HCT116 (cell line): ENCODE data around the gene THAP11. TPM values are rescaled to one million over a fixed set of nuclear protein-coding genes. Genes with fewer than 3 reads are reported as not detected.

Experiments
- ATAC-seq: fragments of 200-7000 bp; cut with Tn5 transposase; 2 replicates; pipeline ENCODE4 v1.9.1; 2020; ENCODE audit warnings: mild to moderate bottlenecking, moderate library complexity
- BruUV-seq: library from RNA; stranded (reverse); fragments of 400-500 nt; replicated peaks from 2 replicates; lab custom pipeline; 2021; lab: Mats Ljungman, UMichigan
- CTCF ChIA-PET: fragments of 300-600 bp; sonication (Branson Sonifier 250); formaldehyde crosslinking; loops from one replicate; lab custom pipeline; 2021; ENCODE audit warnings: antibody characterized with exemption; lab: Charles Lee
- POLR2A ChIA-PET: fragments of 300-600, 350-600 bp; sonication (Branson Sonifier 250); formaldehyde crosslinking; loops from one replicate; lab custom pipeline; 2021; ENCODE audit warnings: antibody characterized with exemption; lab: Charles Lee
- RAD21 ChIA-PET, 2 experiments: fragments of 300-600 bp; sonication (Branson Sonifier 250); formaldehyde crosslinking; loops; one replicate each; lab custom pipeline; 2023; ENCODE audit warnings: low total read pairs in 2 of 2; ENCODE audit not compliant: uncharacterized antibody in 2 of 2, unreplicated experiment in 2 of 2, low non-redundant PET in 1 of 2; lab: Charles Lee
- DNase-seq: peaks from one replicate; pipeline ENCODE4 v3.0.0-alpha.2; 2010; ENCODE audit warnings: low read depth, low spot score
- H2AFZ ChIP-seq: fragments of 200-600 bp; shearing (Covaris generic), sonication (generic); 2 replicates; pipeline ENCODE4 v1.6.1; 2017; ENCODE audit warnings: low read depth, mixed run types, mixed read lengths, antibody characterized with exemption, low read length; ENCODE audit not compliant: poor library complexity, severe bottlenecking
- H3K27ac ChIP-seq: 2 replicates; pipeline ENCODE4 v1.5.1; 2012; ENCODE audit warnings: low read depth, low read length
- H3K27me3 ChIP-seq: fragments of 200-600 bp; sonication (generic); 2 replicates; pipeline ENCODE4 v1.6.1; 2016; ENCODE audit warnings: mixed run types, low read length, mixed read lengths; ENCODE audit not compliant: insufficient read depth
- H3K36me3 ChIP-seq, 2 experiments: fragments of 200-500 bp in 1 of 2; fragments of 200-600 bp in 1 of 2; sonication (Bioruptor generic) in 1 of 2; sonication (generic) in 1 of 2; 2 replicates each; pipeline versions ENCODE4 v1.5.1 to v1.6.1; 2014 to 2016; ENCODE audit warnings: low read length in 2 of 2, inconsistent platforms in 1 of 2, mixed read lengths in 1 of 2, mixed run types in 1 of 2; ENCODE audit not compliant: insufficient read depth in 2 of 2, control insufficient read depth in 1 of 2
- H3K4me1 ChIP-seq, 2 experiments: fragments of 200-600 bp in 1 of 2; sonication (generic) in 1 of 2; 2 replicates each; pipeline versions ENCODE4 v1.5.1 to v1.6.1; 2012 to 2017; ENCODE audit warnings: low read length in 2 of 2, inconsistent platforms in 1 of 2, mild to moderate bottlenecking in 1 of 2, mixed read lengths in 1 of 2, mixed run types in 1 of 2, moderate library complexity in 1 of 2; ENCODE audit not compliant: insufficient read depth in 2 of 2, control insufficient read depth in 1 of 2
- H3K4me2 ChIP-seq: fragments of 200-600 bp; sonication (generic); 2 replicates; pipeline ENCODE4 v1.6.1; 2017; ENCODE audit warnings: mixed run types, low read length, mixed read lengths
- H3K4me3 ChIP-seq, 2 experiments: fragments of 200-600 bp in 1 of 2; sonication (generic) in 1 of 2; replicated peaks in 1 of 2; 2 replicates each; pipeline ENCODE4 v1.5.1; 2011 to 2016; ENCODE audit warnings: low read length in 2 of 2, control low read depth in 1 of 2, low read depth in 1 of 2, mild to moderate bottlenecking in 1 of 2, mixed read lengths in 1 of 2, mixed run types in 1 of 2
- H3K79me2 ChIP-seq: fragments of 200-600 bp; sonication (generic); 2 replicates; pipeline ENCODE4 v1.6.1; 2017; ENCODE audit warnings: mild to moderate bottlenecking, mixed run types, low read length, moderate library complexity, mixed read lengths; ENCODE audit not compliant: insufficient read depth
- H3K9ac ChIP-seq: fragments of 200-600 bp; sonication (generic); 2 replicates; pipeline ENCODE4 v1.6.1; 2016; ENCODE audit warnings: low read length, mixed read lengths
- H3K9me2 ChIP-seq: fragments of 200-600 bp; sonication (generic), shearing (Covaris generic); 2 replicates; pipeline ENCODE4 v1.6.1; 2017; ENCODE audit warnings: mixed run types, mild to moderate bottlenecking, moderate library complexity; ENCODE audit not compliant: insufficient read depth
- H3K9me3 ChIP-seq, 2 experiments: fragments of 200-500 bp in 1 of 2; fragments of 200-600 bp in 1 of 2; sonication (Bioruptor generic) in 1 of 2; sonication (generic) in 1 of 2; 2 replicates each; pipeline ENCODE4 v1.6.1; 2014 to 2017; ENCODE audit warnings: low read length in 2 of 2, mixed read lengths in 2 of 2, inconsistent platforms in 1 of 2, low read depth in 1 of 2, mild to moderate bottlenecking in 1 of 2, mixed run types in 1 of 2, moderate library complexity in 1 of 2; ENCODE audit not compliant: control insufficient read depth in 1 of 2, insufficient read depth in 1 of 2
- H4K20me1 ChIP-seq: fragments of 200-600 bp; sonication (generic), shearing (Covaris generic); 2 replicates; pipeline ENCODE4 v1.6.1; 2017; ENCODE audit warnings: mixed run types, mild to moderate bottlenecking, moderate library complexity; ENCODE audit not compliant: insufficient read depth
- ATF3 ChIP-seq: IDR thresholded peaks from 2 replicates; pipeline ENCODE4 v1.6.1; 2012
- CBX3 ChIP-seq: IDR thresholded peaks from 2 replicates; pipeline ENCODE4 v1.6.1; 2012; ENCODE audit warnings: low read depth
- CEBPB ChIP-seq: IDR thresholded peaks from 2 replicates; pipeline ENCODE4 v1.6.1; 2012; ENCODE audit warnings: low read depth
- CTCF ChIP-seq, 3 experiments: fragments of 200-600 bp in 1 of 3; sonication (generic) in 1 of 3; IDR thresholded peaks in 2 of 3; conservative IDR thresholded peaks in 1 of 3; 2 replicates each; pipeline ENCODE4 v1.5.1; 2012 to 2017; ENCODE audit warnings: low read depth in 2 of 3, low read length in 2 of 3, antibody characterized with exemption in 1 of 3, borderline replicate concordance in 1 of 3, control low read depth in 1 of 3, mild to moderate bottlenecking in 1 of 3, mixed read lengths in 1 of 3, mixed run types in 1 of 3, moderate library complexity in 1 of 3; ENCODE audit not compliant: insufficient read depth in 1 of 3
- EZH2 ChIP-seq: fragments of 200-600 bp; sonication (generic); IDR thresholded peaks from 2 replicates; pipeline ENCODE4 v1.6.1; 2017; ENCODE audit warnings: antibody characterized with exemption, mixed run types
- EZH2phosphoT487 ChIP-seq: fragments of 200-600 bp; IDR thresholded peaks from 2 replicates; pipeline ENCODE4 v1.6.1; 2018; ENCODE audit warnings: antibody characterized with exemption, borderline replicate concordance
- FOSL1 ChIP-seq: IDR thresholded peaks from 2 replicates; pipeline ENCODE4 v1.6.1; 2012; ENCODE audit warnings: low read depth
- JUND ChIP-seq: IDR thresholded peaks from 2 replicates; pipeline ENCODE4 v1.6.1; 2012
- MAX ChIP-seq: IDR thresholded peaks from 2 replicates; pipeline ENCODE4 v1.6.1; 2012
- POLR2A ChIP-seq: IDR thresholded peaks from 2 replicates; pipeline ENCODE4 v1.7.0; 2011; ENCODE audit warnings: borderline replicate concordance; ENCODE audit not compliant: insufficient read depth, insufficient read length; ENCODE audit errors: extremely low read depth
- RAD21 ChIP-seq: IDR thresholded peaks from 2 replicates; pipeline ENCODE4 v1.6.1; 2012; ENCODE audit warnings: low read depth, mild to moderate bottlenecking
- SIN3A ChIP-seq: IDR thresholded peaks from 2 replicates; pipeline ENCODE4 v1.6.1; 2012; ENCODE audit warnings: low read depth
- SP1 ChIP-seq: IDR thresholded peaks from 2 replicates; pipeline ENCODE4 v1.6.1; 2012; ENCODE audit warnings: low read depth
- SRF ChIP-seq: IDR thresholded peaks from 2 replicates; pipeline ENCODE4 v1.6.1; 2012; ENCODE audit warnings: low read depth
- TCF7L2 ChIP-seq: IDR thresholded peaks from 2 replicates; pipeline ENCODE4 v1.7.0; 2011; ENCODE audit warnings: borderline replicate concordance, inconsistent platforms; ENCODE audit not compliant: insufficient read depth, insufficient read length; ENCODE audit errors: extremely low read depth
- YY1 ChIP-seq: IDR thresholded peaks from 2 replicates; pipeline ENCODE4 v1.6.1; 2011; ENCODE audit warnings: low read length, low read depth, moderate library complexity, mild to moderate bottlenecking; ENCODE audit not compliant: insufficient replicate concordance; ENCODE audit errors: extremely low read depth
- ZFX ChIP-seq: fragments of 450-650 bp; IDR thresholded peaks from 2 replicates; pipeline ENCODE4 v1.6.1; 2017
- ZNF274 ChIP-seq: fragments of 200-500 bp; sonication (Bioruptor generic); IDR thresholded peaks from 2 replicates; pipeline ENCODE4 v1.6.1; 2014; ENCODE audit warnings: mild to moderate bottlenecking, low read depth, low read length, inconsistent platforms
- intact Hi-C: fragments of 100-400 bp; cut with micrococcal nuclease; formaldehyde crosslinking; loops from 2 replicates; pipeline ENCODE4 v1.10.0; 2022
- total RNA-seq: library from RNA; stranded (reverse); gene quantifications from one replicate; pipeline ENCODE4 v1.2.1, GENCODE V29; 2021; ENCODE audit not compliant: unreplicated experiment

Gene THAP11
- total RNA-seq, 1 experiment from 2014 or later: 25.4 TPM

- Histone ChIP-seq H4K20me1 (peaks cover 4% of the 10 kb centered on the region; the same call in 1 of the 2 replicates), H3K9me2 (no peaks in the 10 kb centered on the region), H3K36me3 (peaks cover 28 to 40% of the 10 kb centered on the region in 2 experiments; a peak in 3 of 4 replicates), H3K27ac (peak overlapping the region; percentile 0; the same call in 1 of the 2 replicates), H3K79me2 (peaks cover 60% of the 10 kb centered on the region), H3K9me3 (no peaks in the 10 kb centered on the region), H2AFZ (no peak overlapping the region), H3K4me2 (no peak overlapping the region), H3K9ac (no peak overlapping the region), H3K4me3 (no peak overlapping the region), H3K27me3 (no peaks in the 10 kb centered on the region), H3K4me1 (peaks cover 8 to 42% of the 10 kb centered on the region in 2 experiments; a peak in 3 of 4 replicates)
- ATAC-seq (peak; percentile 90), DNase-seq (no peak)
- CTCF ChIA-PET: interaction anchor here (0.7 to 2.1 kb wide), 4 partner anchors 49 to 344 kb away, joined by 3 to 18 read pairs (median 10); no protein-coding TSS in a partner anchor
- RAD21 ChIA-PET: interaction anchor here in 1 of 2 experiments (1.0 kb wide), 1 partner anchor 49 kb away, joined by 8 read pairs; no protein-coding TSS in a partner anchor
- intact Hi-C loops: loop anchor here (1.0 to 2.0 kb wide), 2 partner anchors 49 to 193 kb away; no protein-coding TSS in a partner anchor
- POLR2A ChIA-PET: interaction anchor here (0.7 kb wide), 2 partner anchors 19 to 45 kb away, joined by 3 read pairs; no protein-coding TSS in a partner anchor
- TF ChIP-seq CTCF (IDR thresholded peaks at IDR 0.05 in 2 of 3, conservative IDR thresholded peaks at IDR 0.05 in 1 of 3; ENCODE audit: borderline replicate concordance in 1 of 3, insufficient read depth in 1 of 3, low read depth in 2 of 3, low read length in 2 of 3) (peak; percentile 55 to 84 (median 59); a peak in 5 of 6 replicates), RAD21 (peak; percentile 72), CBX3 (0 out of 2 replicates have a peak, but pooled peaks have one; percentile 29), MAX (peak; percentile 88), EZH2phosphoT487 (no peak)
- no TSS peak for BruUV-seq
Measured at GRCh38 chr16:67865318-67865717, 23.2 kb downstream of the THAP11 start.

GRCh38 chr16:67868290-67868689, 26.2 kb downstream of the THAP11 start:
- Histone ChIP-seq H3K27me3 (no peaks in the 10 kb centered on the region), H3K79me2 (peaks cover 35% of the 10 kb centered on the region), H3K9me2 (no peaks in the 10 kb centered on the region), H3K4me1 (peaks cover 0 to 17% of the 10 kb centered on the region in 2 experiments; a peak in 2 of 4 replicates), H3K36me3 (peaks cover 33 to 38% of the 10 kb centered on the region in 2 experiments; a peak in 3 of 4 replicates), H3K4me2 (no peak overlapping the region), H2AFZ (no peak overlapping the region), H4K20me1 (no peaks in the 10 kb centered on the region), H3K27ac (no peak overlapping the region), H3K4me3 (no peak overlapping the region), H3K9ac (no peak overlapping the region), H3K9me3 (no peaks in the 10 kb centered on the region)
- BruUV-seq: no TSS peak
- ChIA-PET RAD21 (no interaction called here), CTCF (no interaction called here), POLR2A (no interaction called here)
- intact Hi-C loops: no loop called here
- DNase-seq (no peak), ATAC-seq (no peak)
- TF ChIP-seq POLR2A (no peak), CEBPB (no peak), SP1 (no peak), EZH2 (no peak), ZFX (no peak), SRF (no peak), CBX3 (no peak), YY1 (no peak), JUND (no peak), RAD21 (no peak), TCF7L2 (no peak), ZNF274 (no peak), SIN3A (no peak), FOSL1 (no peak), ATF3 (no peak)
